IMR-90 (cell line): ENCODE results near the gene GARIN5A.

Experiments
- CEBPB ChIP-seq: IDR thresholded peaks from 2 replicates; pipeline ENCODE4 v1.6.1; 2012; ENCODE audit warnings: low read depth, low read length, improper control_type of control experiment
- MXI1 ChIP-seq: IDR thresholded peaks from 2 replicates; pipeline ENCODE4 v1.6.1; 2012; ENCODE audit warnings: low read depth, mild to moderate bottlenecking, low read length, moderate library complexity, borderline replicate concordance
- POLR2A ChIP-seq: IDR thresholded peaks from 2 replicates; pipeline ENCODE4 v1.6.1; 2012; ENCODE audit warnings: mild to moderate bottlenecking, low read depth, low read length
- RAD21 ChIP-seq: IDR thresholded peaks from 2 replicates; pipeline ENCODE4 v1.6.1; 2012; ENCODE audit warnings: low read length, improper control_type of control experiment
- RCOR1 ChIP-seq: IDR thresholded peaks from 2 replicates; pipeline ENCODE4 v1.6.1; 2012; ENCODE audit warnings: mild to moderate bottlenecking, low read length, improper control_type of control experiment; ENCODE audit not compliant: insufficient replicate concordance
- RFX5 ChIP-seq: IDR thresholded peaks from 2 replicates; pipeline ENCODE4 v1.8.0; 2012; ENCODE audit warnings: low read depth, mild to moderate bottlenecking, low read length, moderate library complexity
- SMC3 ChIP-seq: fragments of 150-350 bp; IDR thresholded peaks from 2 replicates; pipeline ENCODE4 v1.6.1; 2016; ENCODE audit warnings: low read depth, mild to moderate bottlenecking, antibody characterized with exemption, low read length, moderate library complexity
- TF ChIP-seq, protein P1 (sequence below): conservative IDR thresholded peaks from 2 replicates; pipeline ENCODE4 v1.5.1; 2012; ENCODE audit warnings: mild to moderate bottlenecking, low read depth, low read length, improper control_type of control experiment
- TF ChIP-seq, protein P2 (sequence below): fragments of 150-350 bp; IDR thresholded peaks from 2 replicates; pipeline ENCODE4 v1.6.1; 2016; ENCODE audit warnings: low read depth, mild to moderate bottlenecking, low read length, moderate library complexity, borderline replicate concordance
- TF ChIP-seq, protein P3 (sequence below): fragments of 150-350 bp; IDR thresholded peaks from 2 replicates; pipeline ENCODE4 v1.6.1; 2017; ENCODE audit warnings: mild to moderate bottlenecking, antibody characterized with exemption, low read length, low read depth

- TF ChIP-seq RCOR1 (no peak), POLR2A (no peak), MXI1 (no peak), RFX5 (no peak), SMC3 (no peak), CEBPB (no peak), RAD21 (no peak)
- TF ChIP-seq, protein P1, sequence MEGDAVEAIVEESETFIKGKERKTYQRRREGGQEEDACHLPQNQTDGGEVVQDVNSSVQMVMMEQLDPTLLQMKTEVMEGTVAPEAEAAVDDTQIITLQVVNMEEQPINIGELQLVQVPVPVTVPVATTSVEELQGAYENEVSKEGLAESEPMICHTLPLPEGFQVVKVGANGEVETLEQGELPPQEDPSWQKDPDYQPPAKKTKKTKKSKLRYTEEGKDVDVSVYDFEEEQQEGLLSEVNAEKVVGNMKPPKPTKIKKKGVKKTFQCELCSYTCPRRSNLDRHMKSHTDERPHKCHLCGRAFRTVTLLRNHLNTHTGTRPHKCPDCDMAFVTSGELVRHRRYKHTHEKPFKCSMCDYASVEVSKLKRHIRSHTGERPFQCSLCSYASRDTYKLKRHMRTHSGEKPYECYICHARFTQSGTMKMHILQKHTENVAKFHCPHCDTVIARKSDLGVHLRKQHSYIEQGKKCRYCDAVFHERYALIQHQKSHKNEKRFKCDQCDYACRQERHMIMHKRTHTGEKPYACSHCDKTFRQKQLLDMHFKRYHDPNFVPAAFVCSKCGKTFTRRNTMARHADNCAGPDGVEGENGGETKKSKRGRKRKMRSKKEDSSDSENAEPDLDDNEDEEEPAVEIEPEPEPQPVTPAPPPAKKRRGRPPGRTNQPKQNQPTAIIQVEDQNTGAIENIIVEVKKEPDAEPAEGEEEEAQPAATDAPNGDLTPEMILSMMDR, result no peak
- TF ChIP-seq, protein P2, sequence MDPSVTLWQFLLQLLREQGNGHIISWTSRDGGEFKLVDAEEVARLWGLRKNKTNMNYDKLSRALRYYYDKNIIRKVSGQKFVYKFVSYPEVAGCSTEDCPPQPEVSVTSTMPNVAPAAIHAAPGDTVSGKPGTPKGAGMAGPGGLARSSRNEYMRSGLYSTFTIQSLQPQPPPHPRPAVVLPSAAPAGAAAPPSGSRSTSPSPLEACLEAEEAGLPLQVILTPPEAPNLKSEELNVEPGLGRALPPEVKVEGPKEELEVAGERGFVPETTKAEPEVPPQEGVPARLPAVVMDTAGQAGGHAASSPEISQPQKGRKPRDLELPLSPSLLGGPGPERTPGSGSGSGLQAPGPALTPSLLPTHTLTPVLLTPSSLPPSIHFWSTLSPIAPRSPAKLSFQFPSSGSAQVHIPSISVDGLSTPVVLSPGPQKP, result no peak
- TF ChIP-seq, protein P3, sequence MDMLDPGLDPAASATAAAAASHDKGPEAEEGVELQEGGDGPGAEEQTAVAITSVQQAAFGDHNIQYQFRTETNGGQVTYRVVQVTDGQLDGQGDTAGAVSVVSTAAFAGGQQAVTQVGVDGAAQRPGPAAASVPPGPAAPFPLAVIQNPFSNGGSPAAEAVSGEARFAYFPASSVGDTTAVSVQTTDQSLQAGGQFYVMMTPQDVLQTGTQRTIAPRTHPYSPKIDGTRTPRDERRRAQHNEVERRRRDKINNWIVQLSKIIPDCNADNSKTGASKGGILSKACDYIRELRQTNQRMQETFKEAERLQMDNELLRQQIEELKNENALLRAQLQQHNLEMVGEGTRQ, result no peak
Observed at GRCh38 chr19:50435627-50436026, 41.0 kb downstream of the GARIN5A start.
